GM19328 (cell line): Measurements from ENCODE around the gene SLC25A31.

Experiments
- ATAC-seq: cut with Tn5 transposase; IDR thresholded peaks from one replicate; pipeline ENCODE4 v1.9.1; 2021; ENCODE audit warnings: mild to moderate bottlenecking, moderate library complexity; ENCODE audit not compliant: unreplicated experiment

The SLC25A31 gene

DNA sequence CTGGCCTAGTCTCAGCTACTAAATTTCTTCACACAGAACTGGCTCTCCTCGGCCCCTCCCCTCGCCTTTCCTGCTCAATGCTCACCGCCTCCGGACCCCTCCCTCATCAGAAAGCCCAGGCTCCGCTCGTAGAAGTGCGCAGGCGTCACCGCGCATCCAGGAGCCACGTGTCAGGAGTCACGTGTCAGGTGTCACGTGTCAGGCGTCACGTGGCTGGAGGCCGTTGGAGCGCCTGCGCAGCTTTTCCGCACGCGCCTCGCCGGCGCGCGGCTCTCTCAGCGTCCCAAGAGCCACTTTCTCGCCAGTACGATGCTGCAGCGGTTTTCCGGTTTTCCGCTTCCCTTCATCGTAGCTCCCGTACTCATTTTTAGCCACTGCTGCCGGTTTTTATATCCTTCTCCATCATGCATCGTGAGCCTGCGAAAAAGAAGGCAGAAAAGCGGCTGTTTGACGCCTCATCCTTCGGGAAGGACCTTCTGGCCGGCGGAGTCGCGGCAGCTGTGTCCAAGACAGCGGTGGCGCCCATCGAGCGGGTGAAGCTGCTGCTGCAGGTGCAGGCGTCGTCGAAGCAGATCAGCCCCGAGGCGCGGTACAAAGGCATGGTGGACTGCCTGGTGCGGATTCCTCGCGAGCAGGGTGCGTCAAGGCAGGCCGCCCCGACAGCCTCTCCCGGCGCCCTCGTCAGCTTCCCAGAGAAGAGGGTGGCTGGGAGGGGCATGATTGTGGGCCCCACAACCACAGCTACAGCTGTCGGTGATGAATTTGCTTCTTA lies at the start of gene SLC25A31:
Gene SLC25A31 (plus strand): TSS at position 259 of the 772 bp plus-strand sequence. CDS start 146 bp downstream, at position 405.
- ATAC-seq = no peak

DNA sequence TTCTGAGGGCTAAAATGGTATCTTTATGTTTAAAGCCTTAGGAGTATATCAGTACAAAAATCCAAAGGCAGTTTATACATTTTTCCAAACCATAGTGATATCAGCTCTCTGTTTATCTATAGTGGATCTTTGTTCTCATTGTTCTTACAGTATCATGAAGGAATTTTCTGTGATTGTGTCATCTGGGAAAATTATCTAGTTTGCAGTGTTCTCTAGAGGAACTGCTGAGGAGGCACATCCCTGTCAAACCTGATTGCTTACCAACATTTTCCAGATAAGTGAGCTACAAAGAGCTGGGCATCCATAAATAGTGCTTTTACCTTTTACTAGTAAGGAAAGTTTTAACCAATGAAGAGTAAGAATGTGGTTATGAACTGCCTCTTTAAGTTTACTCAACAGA lies 44.9 kb upstream of the SLC25A31 start:
- ATAC-seq = no peak

DNA sequence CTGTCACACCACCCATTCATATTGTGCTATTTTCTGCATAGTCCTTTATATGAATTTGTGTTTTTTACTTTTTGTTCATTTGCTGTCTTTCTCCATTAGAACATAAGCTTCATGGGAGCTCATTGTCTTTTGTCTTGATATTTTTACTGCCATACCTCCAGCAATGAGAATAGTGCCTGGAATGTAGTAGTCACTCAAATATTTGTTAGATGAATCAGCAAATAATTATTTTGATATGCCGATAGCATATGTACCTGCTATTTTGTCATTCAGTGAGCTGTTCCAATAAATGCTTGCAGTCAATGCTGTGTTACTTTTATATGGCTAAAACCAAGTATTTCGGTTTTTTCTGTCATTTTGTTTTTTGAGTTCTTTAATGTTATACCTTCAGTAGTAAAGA lies 43.5 kb upstream of the SLC25A31 start:
- no peak for ATAC-seq

DNA sequence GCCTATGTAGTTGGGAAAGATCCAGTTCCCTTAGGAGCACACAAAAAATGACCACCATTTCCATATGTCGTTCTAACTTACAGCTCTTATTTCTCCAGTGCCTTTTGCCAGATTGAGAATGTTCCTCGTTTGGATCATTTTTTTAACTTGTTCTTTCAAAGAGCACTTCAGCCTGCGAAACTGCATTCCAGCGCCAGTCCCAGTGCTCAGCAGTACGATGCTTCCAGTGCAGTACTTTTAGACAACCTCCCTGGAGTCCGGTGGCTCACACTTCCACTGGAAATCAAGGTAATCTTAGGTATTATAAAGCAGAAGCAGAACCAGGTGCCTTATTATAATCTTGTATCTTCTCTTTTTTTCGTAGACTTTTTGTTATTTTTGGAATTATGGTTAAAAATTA lies 42.6 kb upstream of the SLC25A31 start:
- ATAC-seq = no peak

DNA sequence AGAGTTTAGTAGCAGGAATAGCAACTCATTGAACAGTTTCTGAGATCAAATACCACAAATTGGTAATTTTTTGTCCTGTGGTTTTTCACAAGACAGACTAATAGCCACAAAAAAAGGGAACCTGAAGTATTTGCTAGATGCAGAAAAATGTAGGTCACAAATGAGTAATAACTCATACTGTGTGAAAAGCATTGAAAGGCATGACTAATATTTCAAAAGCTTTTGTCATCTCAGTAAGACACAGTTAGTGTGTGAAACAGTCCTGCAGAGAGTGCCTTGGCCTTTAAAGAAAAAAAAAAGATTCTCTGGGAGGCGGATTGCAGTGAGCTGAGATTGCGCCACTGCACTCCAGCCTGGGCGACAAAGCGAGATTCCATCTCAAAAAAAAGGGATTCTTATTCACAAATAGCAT lies 31.4 kb upstream of the SLC25A31 start:
- ATAC-seq = peak; percentile 100

DNA sequence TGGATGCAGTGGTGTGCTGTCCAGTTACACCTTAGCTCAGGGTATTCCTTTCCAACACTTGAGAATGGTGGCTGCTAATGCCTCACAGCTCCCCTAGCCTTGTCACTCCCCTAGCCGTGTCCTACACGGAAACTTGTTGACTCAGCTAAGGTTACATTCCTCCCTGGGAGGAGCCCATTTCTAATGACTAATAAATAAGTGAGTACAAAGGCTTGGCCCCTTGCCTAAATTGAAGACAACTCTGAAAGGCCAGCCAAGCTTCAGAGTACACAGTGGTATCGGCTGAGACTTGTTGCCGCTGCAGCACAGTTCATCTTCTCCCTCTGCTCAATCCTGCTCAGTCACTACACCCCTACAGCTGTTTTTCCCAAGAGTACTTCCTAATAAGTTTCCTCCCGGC lies 21.2 kb upstream of the SLC25A31 start:
- ATAC-seq = no peak

DNA sequence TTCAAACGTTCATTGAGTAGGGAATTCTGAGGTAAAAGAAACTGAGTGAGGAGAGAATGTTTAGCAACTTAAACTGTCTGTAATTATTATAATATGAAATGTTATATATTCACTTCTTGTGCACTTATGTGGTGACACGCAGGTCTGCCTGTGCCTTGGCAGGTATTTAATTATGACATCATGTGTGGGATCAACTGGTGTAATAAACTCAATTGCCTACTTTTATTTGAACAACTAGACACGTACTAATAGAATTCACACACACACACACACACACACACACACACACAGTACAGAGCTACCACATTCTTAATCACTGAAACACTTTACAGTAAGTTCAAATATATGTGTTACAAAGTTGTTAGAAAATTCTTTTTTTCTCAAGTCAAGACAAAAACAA lies 20.7 kb upstream of the SLC25A31 start:
- ATAC-seq = no peak

DNA sequence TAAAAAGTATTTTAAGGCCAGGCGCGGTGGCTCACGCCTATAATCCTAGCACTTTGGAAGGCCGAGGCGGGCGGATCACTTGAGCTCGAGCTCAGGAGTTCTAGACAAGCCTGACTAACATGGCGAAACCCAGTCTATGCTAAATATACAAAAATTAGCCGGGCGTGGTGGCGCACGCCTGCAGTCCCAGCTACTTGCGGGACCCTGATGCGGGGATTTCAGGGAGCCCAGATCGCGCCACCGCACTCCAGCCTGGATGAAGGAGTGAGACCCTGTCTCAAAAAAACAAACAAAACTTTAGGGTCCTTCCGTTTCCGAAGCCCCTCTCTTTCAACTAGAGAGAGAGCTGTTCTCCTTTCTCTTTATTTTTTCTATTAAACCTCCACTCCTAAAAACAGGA lies 1.2 kb downstream of the SLC25A31 start:
- no peak for ATAC-seq

DNA sequence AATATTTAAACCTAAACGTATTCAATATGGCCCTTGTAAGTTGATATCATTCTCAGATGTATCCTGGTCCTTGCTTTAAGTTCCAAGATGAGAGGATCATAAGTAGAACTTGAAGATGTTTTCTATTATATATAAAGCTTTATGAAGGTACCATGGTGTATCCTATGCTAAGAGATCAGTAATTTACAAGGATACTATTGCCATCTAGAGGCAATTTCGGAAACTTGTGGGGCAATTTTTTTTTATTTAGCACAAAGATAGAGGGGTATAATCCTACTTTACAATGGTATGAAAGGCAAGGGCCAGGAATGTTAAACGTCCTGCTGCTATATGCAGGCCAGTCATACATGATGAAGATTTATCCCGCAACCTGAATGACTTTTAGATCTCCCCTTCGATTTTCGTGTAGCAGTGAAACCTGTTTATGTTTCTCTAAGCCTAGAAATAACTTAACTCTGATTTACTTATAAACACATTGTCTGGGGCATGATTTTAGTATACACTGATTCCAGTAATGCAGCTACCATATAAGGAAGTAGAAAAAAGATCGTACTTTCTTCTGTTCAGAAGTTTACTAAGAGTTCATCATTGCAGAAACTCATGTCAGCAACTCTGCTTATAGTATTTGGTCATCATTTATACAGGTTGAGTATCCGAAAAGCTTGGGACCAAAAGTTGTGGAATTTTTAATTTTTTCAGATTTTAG lies 2.6 kb downstream of the SLC25A31 start:
- ATAC-seq = peak; percentile 73

DNA sequence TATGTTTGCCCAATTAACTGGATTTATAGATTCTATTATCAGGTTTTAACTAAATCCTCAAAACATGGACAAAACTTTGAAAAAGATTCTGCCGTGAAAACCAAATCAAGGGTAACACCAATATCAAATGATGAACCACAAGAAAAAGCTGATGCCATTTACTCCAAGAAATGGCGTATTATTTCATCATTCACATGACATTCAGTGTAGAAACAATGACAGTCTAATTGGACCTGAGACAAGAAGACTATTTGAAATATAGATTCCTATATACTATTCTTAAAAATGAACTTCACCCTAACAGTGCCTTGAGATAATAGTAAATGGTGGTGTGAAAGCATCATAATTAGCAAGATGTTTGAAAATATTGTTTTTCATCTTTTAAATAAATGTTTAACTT lies 4.8 kb downstream of the SLC25A31 start:
- no peak for ATAC-seq

DNA sequence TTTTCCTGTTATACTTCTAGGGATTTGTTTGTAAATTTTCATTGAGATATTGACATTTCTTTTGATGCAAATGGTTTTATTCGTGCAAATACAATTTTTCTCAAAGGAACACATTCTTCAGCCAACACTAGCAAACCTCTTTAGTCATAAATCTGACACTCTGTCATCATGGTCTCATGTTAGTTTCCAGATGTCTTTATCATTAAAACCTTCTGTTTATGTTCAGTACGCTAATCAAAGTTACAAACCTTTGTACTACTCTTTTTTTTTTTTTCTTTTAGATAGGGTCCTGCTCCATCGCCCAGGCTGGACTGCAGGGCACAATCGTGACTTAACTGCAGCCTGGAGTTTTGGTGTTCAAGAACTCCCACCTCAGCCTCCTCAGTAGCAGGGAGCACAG lies 7.1 kb downstream of the SLC25A31 start:
- no peak for ATAC-seq

DNA sequence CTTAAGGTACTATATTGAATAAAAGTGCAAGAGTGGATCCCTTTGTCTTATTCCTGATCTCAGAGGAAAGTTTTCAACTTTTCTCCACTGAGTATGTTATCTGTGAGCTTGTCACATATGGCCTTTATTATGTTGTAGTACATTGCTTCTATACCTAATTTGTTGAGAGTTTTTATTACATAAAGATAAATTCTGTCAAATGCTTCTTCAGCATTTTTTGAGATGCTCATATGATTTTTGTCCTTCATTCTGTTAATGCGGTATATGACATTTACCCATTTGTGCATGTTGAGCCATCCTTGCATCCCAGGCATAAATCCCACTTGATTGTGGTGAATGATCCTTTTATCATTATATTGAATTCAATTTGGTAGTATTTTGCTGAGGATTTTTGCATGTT lies 11.0 kb downstream of the SLC25A31 start:
- ATAC-seq = no peak

DNA sequence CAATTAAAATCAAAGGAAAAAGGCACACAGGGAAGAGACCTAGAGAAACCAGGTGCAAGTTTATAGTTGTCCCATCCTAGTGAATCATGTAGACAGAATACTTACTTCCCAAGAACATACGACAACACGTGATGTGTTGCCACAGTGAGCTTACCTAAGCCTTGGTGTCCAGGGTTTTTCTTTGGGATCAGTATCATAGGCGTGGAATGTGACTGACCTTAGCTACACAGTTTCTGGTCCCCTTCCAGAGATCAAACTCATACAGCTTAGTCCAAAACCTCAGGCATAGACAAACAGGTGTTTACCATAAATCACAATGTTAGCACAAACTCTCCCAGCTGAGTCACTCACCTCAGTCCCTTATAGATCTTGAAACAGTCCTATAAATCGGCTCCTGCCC lies 17.7 kb downstream of the SLC25A31 start:
- no peak for ATAC-seq

DNA sequence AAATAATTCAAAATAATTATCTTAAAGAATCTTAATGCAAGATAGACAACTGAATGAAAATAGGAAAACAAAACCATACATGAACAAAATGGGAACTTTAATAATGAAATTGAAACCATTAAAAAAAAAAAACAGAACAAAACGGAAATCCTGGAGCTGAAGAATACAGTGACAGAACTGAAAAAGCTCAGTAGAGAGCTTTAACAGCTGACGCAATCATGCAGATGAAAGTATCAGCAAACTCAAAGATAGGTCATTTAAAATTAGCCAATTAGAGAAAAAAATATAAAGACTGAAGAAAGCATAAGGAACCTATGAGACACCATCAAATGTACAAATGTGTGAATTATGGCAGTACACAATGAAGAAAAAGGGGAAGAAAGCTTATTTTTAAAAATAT lies 18.8 kb downstream of the SLC25A31 start:
- ATAC-seq = no peak

DNA sequence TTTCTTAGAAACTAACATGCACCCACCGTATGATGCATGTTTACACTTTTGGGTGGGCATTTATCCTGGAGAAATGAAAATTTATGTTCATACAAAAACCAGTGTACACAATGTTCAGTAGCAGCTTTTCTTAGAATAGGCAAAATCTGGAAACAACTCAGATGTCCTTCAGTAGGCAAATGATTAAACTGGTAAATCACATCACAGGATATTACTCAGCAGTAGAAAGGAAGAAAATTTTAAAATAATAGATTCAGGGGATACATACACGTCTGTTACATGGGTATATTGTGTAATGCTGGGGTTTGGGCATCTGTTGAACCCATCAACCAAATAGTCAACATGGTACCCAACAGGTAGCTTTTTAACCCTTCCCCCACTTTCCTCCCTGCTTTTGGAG lies 26.7 kb downstream of the SLC25A31 start:
- ATAC-seq = no peak

DNA sequence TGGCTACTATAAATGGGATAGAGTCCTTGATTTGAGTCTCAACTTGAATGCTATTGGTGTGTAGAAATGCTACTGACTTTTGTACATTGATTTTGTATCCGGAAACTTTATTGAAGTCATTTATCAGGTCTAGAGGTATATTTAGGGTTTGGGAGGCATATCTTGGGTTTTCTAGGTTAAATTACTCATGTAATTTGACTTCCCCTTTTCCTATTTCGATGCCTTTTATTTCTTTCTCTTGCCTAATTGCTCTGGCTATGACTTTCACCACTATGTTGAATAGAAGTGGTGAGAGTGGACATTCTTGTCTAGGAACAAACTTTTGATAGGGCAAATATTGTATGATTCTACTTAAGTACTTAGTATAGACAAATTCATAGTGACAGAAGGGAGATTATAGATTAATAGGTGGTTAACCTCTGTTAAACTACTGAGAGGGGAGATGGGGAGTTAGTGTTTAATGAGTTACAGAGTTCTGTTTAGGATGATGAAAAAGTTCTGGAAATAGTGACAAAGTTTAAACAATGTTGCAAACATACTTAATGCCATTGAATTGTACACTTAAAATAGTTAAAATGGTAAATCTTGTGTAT lies 29.1 kb downstream of the SLC25A31 start:
- ATAC-seq = no peak

DNA sequence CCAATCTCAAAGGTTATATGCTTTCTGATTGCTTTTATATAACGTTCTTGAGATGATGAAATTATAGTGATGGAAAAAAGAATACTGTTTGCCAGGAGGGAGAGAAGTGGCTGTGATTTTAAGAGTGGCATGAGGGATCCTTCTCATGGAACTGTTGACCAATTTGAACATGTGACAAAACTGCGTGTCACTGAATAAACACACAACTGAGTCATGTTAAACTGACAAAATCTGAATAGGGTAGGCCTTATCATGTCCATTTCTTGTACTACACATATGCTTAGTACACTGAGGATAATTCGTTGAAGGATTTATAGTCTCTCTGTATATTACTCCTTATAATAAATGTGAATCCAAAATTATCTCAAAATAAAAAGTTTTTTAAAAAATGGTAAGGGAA lies 29.7 kb downstream of the SLC25A31 start:
- no peak for ATAC-seq

DNA sequence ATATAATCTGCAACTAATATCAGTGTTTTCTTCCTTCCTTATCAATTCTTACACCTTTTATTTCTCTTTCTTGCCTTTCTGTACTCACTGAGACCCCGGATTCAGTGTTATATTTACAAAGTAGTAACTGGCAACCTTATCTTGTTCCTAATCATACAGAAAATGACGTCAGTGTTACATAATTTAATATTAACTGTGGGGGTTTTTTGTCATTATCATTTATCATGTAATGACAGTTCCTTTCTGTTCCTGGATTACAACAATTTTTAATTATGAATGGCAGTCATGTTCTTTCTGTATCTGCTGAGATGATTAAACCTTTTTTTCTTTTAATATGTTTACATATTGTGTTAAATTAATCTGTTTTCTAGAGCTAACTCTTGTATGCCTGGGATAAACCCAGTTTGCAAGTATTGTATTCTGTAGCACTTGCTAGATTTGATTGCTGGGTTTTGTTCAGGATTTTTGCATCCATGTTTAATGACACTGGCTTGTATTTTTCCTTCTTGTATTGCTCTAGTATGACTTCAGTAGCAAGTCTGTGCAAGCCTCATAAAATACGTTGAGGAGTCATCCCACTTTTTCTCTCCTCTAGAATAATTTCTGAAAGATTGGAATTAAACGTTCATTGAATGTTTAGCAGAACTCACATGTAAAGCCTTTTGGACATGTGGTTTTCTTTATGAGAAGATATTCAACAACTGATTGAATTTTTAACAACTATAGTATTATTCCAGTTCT lies 41.5 kb downstream of the SLC25A31 start:
- ATAC-seq = no peak

DNA sequence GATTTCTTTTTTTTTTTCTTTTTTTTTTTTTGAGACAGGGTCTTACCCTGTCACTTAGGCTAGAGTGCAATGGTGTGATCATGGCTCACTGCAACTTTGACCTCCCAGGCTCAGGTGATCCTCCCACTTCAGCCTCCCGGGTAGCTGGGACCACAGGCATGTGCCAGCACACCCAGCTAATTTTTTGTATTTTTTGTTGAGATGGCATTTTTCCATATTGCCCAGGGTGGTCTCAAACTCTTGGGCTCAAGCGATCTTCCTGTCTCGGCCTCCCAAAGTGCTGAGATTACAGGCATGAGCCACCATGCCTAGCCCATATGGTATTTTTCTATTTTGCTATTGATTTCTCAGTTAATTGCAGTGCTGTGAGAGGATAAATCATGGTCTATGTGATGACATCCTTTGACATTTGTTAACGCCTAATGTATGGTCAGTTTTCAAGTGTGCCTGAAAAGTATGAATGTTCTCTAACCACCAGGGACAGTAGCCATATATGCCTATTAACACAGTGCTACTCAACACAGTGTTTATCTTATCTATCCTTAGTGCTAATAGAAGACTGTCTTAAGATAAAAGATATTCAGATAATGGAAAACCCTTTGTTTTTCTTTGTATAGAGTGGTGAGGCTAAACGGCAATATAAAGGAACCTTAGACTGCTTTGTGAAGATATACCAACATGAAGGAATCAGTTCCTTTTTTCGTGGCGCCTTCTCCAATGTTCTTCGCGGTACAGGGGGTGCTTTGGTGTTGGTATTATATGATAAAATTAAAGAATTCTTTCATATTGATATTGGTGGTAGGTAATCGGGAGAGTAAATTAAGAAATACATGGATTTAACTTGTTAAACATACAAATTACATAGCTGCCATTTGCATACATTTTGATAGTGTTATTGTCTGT lies 42.8 kb downstream of the SLC25A31 start:
- ATAC-seq = no peak

DNA sequence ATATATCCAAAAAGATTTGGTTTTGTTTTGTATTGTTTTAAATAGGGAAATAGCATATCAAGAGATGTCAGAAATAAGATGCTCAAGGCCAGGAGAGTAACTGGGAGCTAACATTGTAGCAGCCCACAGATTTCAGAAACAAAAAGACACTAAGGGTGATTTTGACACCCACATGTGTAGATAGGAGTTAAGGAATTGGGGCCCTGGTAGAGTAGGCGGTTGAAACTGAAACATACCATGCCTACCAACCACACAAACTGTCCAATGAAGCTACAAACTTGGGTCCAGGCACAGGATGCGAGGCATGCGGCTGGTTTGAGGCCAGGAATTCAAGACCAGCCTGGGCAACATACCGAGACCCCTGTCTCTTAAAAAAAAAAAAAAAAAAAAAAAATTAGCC lies 45.6 kb downstream of the SLC25A31 start:
- ATAC-seq = no peak
